WTC11 (cell line): Measurements from ENCODE around the gene UBE2H. TPM values are rescaled to one million over a fixed set of nuclear protein-coding genes. Genes with fewer than 3 reads are reported as not detected.

Experiments used
- ATAC-seq: fragments of 200-7000 bp; cut with Tn5 transposase; 2 replicates; pipeline ENCODE4 v1.10.0; 2021; ENCODE audit warnings: mild to moderate bottlenecking, moderate library complexity
- CTCF ChIA-PET: fragments of 300-600 bp; sonication (Branson Sonifier 250); formaldehyde crosslinking; loops from one replicate; lab custom pipeline; 2021; ENCODE audit warnings: antibody characterized with exemption; lab: Charles Lee
- POLR2A ChIA-PET: fragments of 350-600 bp; sonication (Branson Sonifier 250); formaldehyde crosslinking; loops from one replicate; lab custom pipeline; 2021; ENCODE audit warnings: antibody characterized with exemption; lab: Charles Lee
- DNase-seq: peaks from one replicate; pipeline ENCODE4 v3.0.0; 2021; ENCODE audit warnings: low spot score
- H3K27ac Mint-ChIP-seq: 2 replicates; pipeline ENCODE4 v1.8.0; 2021; ENCODE audit warnings: mixed read lengths
- H3K27me3 Mint-ChIP-seq: 2 replicates; pipeline ENCODE4 v1.8.0; 2021; ENCODE audit warnings: low read depth, mild to moderate bottlenecking, moderate library complexity, mixed read lengths
- H3K36me3 Mint-ChIP-seq: 2 replicates; pipeline ENCODE4 v1.8.0; 2021; ENCODE audit warnings: mixed read lengths
- H3K4me1 Mint-ChIP-seq: 2 replicates; pipeline ENCODE4 v1.8.0; 2022; ENCODE audit warnings: mixed read lengths
- H3K4me3 Mint-ChIP-seq: 2 replicates; pipeline ENCODE4 v1.8.0; 2021; ENCODE audit warnings: mild to moderate bottlenecking, moderate library complexity, mixed read lengths
- H3K9me3 Mint-ChIP-seq: 2 replicates; pipeline ENCODE4 v1.8.0; 2021; ENCODE audit warnings: mixed read lengths
- ATF2 ChIP-seq: sonication (generic); formaldehyde crosslinking; IDR thresholded peaks from 2 replicates; pipeline ENCODE4 v1.8.1; 2022; ENCODE audit warnings: low read depth, missing genetic modification reagents, borderline replicate concordance
- E2F1 ChIP-seq: sonication (generic); formaldehyde crosslinking; IDR thresholded peaks from 2 replicates; pipeline ENCODE4 v1.8.0; 2022; ENCODE audit warnings: mild to moderate bottlenecking, missing genetic modification reagents
- E2F4 ChIP-seq: sonication (generic); formaldehyde crosslinking; IDR thresholded peaks from 2 replicates; pipeline ENCODE4 v1.8.1; 2022; ENCODE audit warnings: low read depth, mild to moderate bottlenecking, moderate library complexity, missing genetic modification reagents, borderline replicate concordance
- ETV6 ChIP-seq: sonication (generic); formaldehyde crosslinking; IDR thresholded peaks from 2 replicates; pipeline ENCODE4 v1.8.1; 2022; ENCODE audit warnings: mild to moderate bottlenecking, missing genetic modification reagents
- HMGA2 ChIP-seq: fragments of 250-450 bp; sonication (Bioruptor Pico); IDR thresholded peaks from 2 replicates; pipeline ENCODE4 v1.4.0; 2021; ENCODE audit warnings: mild to moderate bottlenecking, moderate library complexity
- IRF1 ChIP-seq: sonication (generic); formaldehyde crosslinking; IDR thresholded peaks from 2 replicates; pipeline ENCODE4 v1.8.0; 2023; ENCODE audit warnings: missing genetic modification reagents
- MAX ChIP-seq: sonication (generic); formaldehyde crosslinking; IDR thresholded peaks from 2 replicates; pipeline ENCODE4 v1.8.0; 2022; ENCODE audit warnings: mild to moderate bottlenecking, missing genetic modification reagents
- NFATC4 ChIP-seq: fragments of 250-450 bp; sonication (Bioruptor Pico); IDR thresholded peaks from 2 replicates; pipeline ENCODE4 v1.9.0; 2021; ENCODE audit warnings: mild to moderate bottlenecking
- NFE2L1 ChIP-seq: sonication (generic); formaldehyde crosslinking; IDR thresholded peaks from 2 replicates; pipeline ENCODE4 v1.8.1; 2023; ENCODE audit warnings: missing genetic modification reagents
- NR1H2 ChIP-seq: sonication (generic); formaldehyde crosslinking; IDR thresholded peaks from 2 replicates; pipeline ENCODE4 v1.9.0; 2021; ENCODE audit warnings: mild to moderate bottlenecking, moderate library complexity, missing genetic modification reagents
- NR2C2 ChIP-seq: sonication (generic); formaldehyde crosslinking; IDR thresholded peaks from 2 replicates; pipeline ENCODE4 v1.8.0; 2022; ENCODE audit warnings: mild to moderate bottlenecking, missing genetic modification reagents
- PRDM15 ChIP-seq: sonication (generic); formaldehyde crosslinking; IDR thresholded peaks from 2 replicates; pipeline ENCODE4 v1.8.0; 2022; ENCODE audit warnings: missing genetic modification reagents
- SMAD4 ChIP-seq: sonication (generic); formaldehyde crosslinking; IDR thresholded peaks from 2 replicates; pipeline ENCODE4 v1.8.0; 2022; ENCODE audit warnings: mild to moderate bottlenecking, missing genetic modification reagents
- SP1 ChIP-seq: sonication (generic); formaldehyde crosslinking; conservative IDR thresholded peaks from 2 replicates; pipeline ENCODE4 v1.8.1; 2022; ENCODE audit warnings: missing genetic modification reagents
- TEAD1 ChIP-seq: sonication (generic); formaldehyde crosslinking; IDR thresholded peaks from 2 replicates; pipeline ENCODE4 v1.8.0; 2022; ENCODE audit warnings: mild to moderate bottlenecking, missing genetic modification reagents
- ZNF281 ChIP-seq: sonication (generic); formaldehyde crosslinking; IDR thresholded peaks from 2 replicates; pipeline ENCODE4 v1.8.0; 2023; ENCODE audit warnings: mild to moderate bottlenecking, missing genetic modification reagents
- ZNF532 ChIP-seq: fragments of 250-450 bp; sonication (Bioruptor Pico); IDR thresholded peaks from 2 replicates; pipeline ENCODE4 v1.9.0; 2021; ENCODE audit warnings: mild to moderate bottlenecking, borderline replicate concordance
- total RNA-seq: library from RNA; stranded (reverse); gene quantifications from 3 replicates; pipeline ENCODE4 v1.2.3, GENCODE V29; 2021

The UBE2H gene
- total RNA-seq, 1 experiment from 2014 or later = 55.0 TPM

- Mint-ChIP-seq H3K4me3 (peak overlapping the region; percentile 82), H3K36me3 (no peaks in the 10 kb centered on the region), H3K9me3 (no peaks in the 10 kb centered on the region), H3K4me1 (peaks cover 52% of the 10 kb centered on the region), H3K27ac (no peak overlapping the region), H3K27me3 (peaks cover 83% of the 10 kb centered on the region)
- ChIA-PET CTCF (interaction anchor here (1.4 kb wide), 1 partner anchor 42 kb away, joined by 3 read pairs; no protein-coding TSS in a partner anchor), POLR2A (interaction anchor here (0.7 kb wide), 1 partner anchor 29 kb away, joined by 4 read pairs; no protein-coding TSS in a partner anchor)
- ATAC-seq = no peak
- DNase-seq = peak; percentile 40
- TF ChIP-seq HMGA2 (no peak), TEAD1 (CRISPR knock-in tag) (peak; percentile 46; the same call in 1 of the 2 replicates), ZNF281 (CRISPR knock-in tag) (peak; percentile 30; the same call in 1 of the 2 replicates), E2F1 (CRISPR knock-in tag) (peak; percentile 72; the same call in 1 of the 2 replicates), E2F4 (CRISPR knock-in tag) (no peak), NFE2L1 (CRISPR knock-in tag) (no peak), NR2C2 (CRISPR knock-in tag) (peak; percentile 52; the same call in 1 of the 2 replicates), ETV6 (CRISPR knock-in tag) (no peak), ATF2 (CRISPR knock-in tag) (no peak), ZNF532 (CRISPR knock-in tag) (0 out of 2 replicates have a peak, but pooled peaks have one; percentile 58), SP1 (CRISPR knock-in tag) (0 out of 2 replicates have a peak, but pooled peaks have one; percentile 20), PRDM15 (CRISPR knock-in tag) (0 out of 2 replicates have a peak, but pooled peaks have one; percentile 29), NFATC4 (CRISPR knock-in tag) (no peak), NR1H2 (CRISPR knock-in tag) (0 out of 2 replicates have a peak, but pooled peaks have one; percentile 18), MAX (CRISPR knock-in tag) (peak; percentile 93), SMAD4 (0 out of 2 replicates have a peak, but pooled peaks have one; percentile 58), IRF1 (CRISPR knock-in tag) (peak; percentile 82; the same call in 1 of the 2 replicates)
Measured at GRCh38 chr7:129782818-129783583, 169.8 kb downstream of the UBE2H start.
